Measurements from ENCODE around the gene METTL3. TPM values are rescaled to one million over a fixed set of nuclear protein-coding genes. Genes with fewer than 3 reads are reported as not detected.

The METTL3 gene
- total and polyA plus RNA-seq, 2 donors from 2014 or later: 31.4 to 44.3 TPM

GRCh38 chr14:21543963-21544362 lies 32.8 kb upstream of the METTL3 start:
- no peak for TF ChIP-seq CTCF (IDR thresholded peaks at IDR 0.05; ENCODE audit: borderline replicate concordance, extremely low read depth, insufficient read depth)
- no peak overlapping the region for H3K9ac ChIP-seq (ENCODE audit: low read length in 3 of 3)
- no peak overlapping the region for H3K27ac ChIP-seq (ENCODE audit: low read depth in 2 of 2, low read length in 2 of 2)
- no peaks in the 10 kb centered on the region for H3K4me1 ChIP-seq (ENCODE audit: control insufficient read depth in 2 of 3, insufficient read depth in 2 of 3, low read depth in 1 of 3, low read length in 3 of 3)
- no peak overlapping the region for H3K4me3 ChIP-seq (ENCODE audit: low read length in 3 of 3)
- intact Hi-C loops (cut with DNase I): no loop called here
- H3K9me3 ChIP-seq (ENCODE audit: control insufficient read depth in 2 of 3, insufficient read depth in 1 of 3, low read length in 3 of 3): no peaks in the 10 kb centered on the region
- FAIRE-seq (no peak), DNase-seq (no peak)
- no peaks in the 10 kb centered on the region for H3K27me3 ChIP-seq (ENCODE audit: control insufficient read depth, insufficient read depth, low read length)
- no peaks in the 10 kb centered on the region for H3K36me3 ChIP-seq (ENCODE audit: control insufficient read depth in 2 of 3, insufficient read depth in 3 of 3, low read length in 3 of 3)

- Histone ChIP-seq H3K27ac (ENCODE audit: low read depth in 2 of 2, low read length in 2 of 2) (no peak overlapping the region), H3K4me3 (ENCODE audit: low read length in 3 of 3) (no peak overlapping the region), H3K9me3 (ENCODE audit: control insufficient read depth in 2 of 3, insufficient read depth in 1 of 3, low read length in 3 of 3) (no peaks in the 10 kb centered on the region), H3K36me3 (ENCODE audit: control insufficient read depth in 2 of 3, insufficient read depth in 3 of 3, low read length in 3 of 3) (no peaks in the 10 kb centered on the region), H3K4me1 (ENCODE audit: control insufficient read depth in 2 of 3, insufficient read depth in 2 of 3, low read depth in 1 of 3, low read length in 3 of 3) (no peaks in the 10 kb centered on the region), H3K27me3 (ENCODE audit: control insufficient read depth, insufficient read depth, low read length) (no peaks in the 10 kb centered on the region), H3K9ac (ENCODE audit: low read length in 3 of 3) (no peak overlapping the region)
- peak in 3 of 5 donors; percentile 26 to 66 (median 63) for DNase-seq
- intact Hi-C loops (cut with DNase I): no loop called here
- TF ChIP-seq CTCF (IDR thresholded peaks at IDR 0.05; ENCODE audit: borderline replicate concordance, extremely low read depth, insufficient read depth): no peak
- FAIRE-seq: no peak
Observed at GRCh38 chr14:21543521-21543960, 32.4 kb upstream of the METTL3 start.

DNA sequence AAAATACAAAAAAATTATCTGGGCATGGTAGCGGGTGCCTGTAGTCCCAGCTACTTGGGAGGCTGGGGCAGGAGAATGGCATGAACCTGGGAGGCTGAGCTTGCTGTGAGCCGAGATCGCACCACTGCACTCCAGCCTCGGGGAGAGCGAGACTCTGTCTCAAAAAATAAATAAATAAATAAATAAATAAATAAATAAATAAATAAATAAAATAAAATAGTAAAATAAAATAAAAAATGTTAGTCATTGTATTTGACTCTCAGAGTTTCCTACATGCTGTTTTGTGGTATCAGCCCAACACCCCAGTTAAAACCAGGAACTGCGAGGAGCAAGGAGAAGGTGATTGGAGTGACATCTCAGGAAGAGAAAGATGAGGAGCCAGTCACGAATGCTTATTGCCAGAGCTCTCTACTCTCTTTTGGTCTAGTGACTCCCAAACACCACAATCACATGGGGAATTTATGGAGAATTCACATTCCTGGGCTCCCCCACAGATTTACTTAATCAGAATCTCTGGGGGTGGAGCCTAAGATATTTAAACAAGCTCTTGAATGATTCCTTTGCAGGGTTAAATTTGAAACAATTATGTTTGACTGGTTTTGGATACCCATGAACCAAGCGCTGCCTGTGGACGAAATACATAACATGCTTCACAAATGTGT lies 30.4 kb upstream of the METTL3 start:
- intact Hi-C loops (cut with DNase I): no loop called here
- DNase-seq (no peak), FAIRE-seq (no peak)
- H3K27me3 ChIP-seq (ENCODE audit: control insufficient read depth, insufficient read depth, low read length): no peaks in the 10 kb centered on the region
- H3K27ac ChIP-seq (ENCODE audit: low read depth in 2 of 2, low read length in 2 of 2): no peak overlapping the region
- no peaks in the 10 kb centered on the region for H3K36me3 ChIP-seq (ENCODE audit: control insufficient read depth in 2 of 3, insufficient read depth in 3 of 3, low read length in 3 of 3)
- no peak overlapping the region for H3K9ac ChIP-seq (ENCODE audit: low read length in 3 of 3)
- no peak for TF ChIP-seq CTCF (IDR thresholded peaks at IDR 0.05; ENCODE audit: borderline replicate concordance, extremely low read depth, insufficient read depth)
- H3K9me3 ChIP-seq (ENCODE audit: control insufficient read depth in 2 of 3, insufficient read depth in 1 of 3, low read length in 3 of 3): no peaks in the 10 kb centered on the region
- no peak overlapping the region for H3K4me3 ChIP-seq (ENCODE audit: low read length in 3 of 3)
- no peaks in the 10 kb centered on the region for H3K4me1 ChIP-seq (ENCODE audit: control insufficient read depth in 2 of 3, insufficient read depth in 2 of 3, low read depth in 1 of 3, low read length in 3 of 3)

Measured in kidney (tissue), 14 donors.